ENCODE data around the gene MATN1. TPM values are rescaled to one million over a fixed set of nuclear protein-coding genes. Genes with fewer than 3 reads are reported as not detected.

Gene MATN1
- total RNA-seq, 2 donors from 2014 or later = 1.5 TPM; not detected in 1

DNA sequence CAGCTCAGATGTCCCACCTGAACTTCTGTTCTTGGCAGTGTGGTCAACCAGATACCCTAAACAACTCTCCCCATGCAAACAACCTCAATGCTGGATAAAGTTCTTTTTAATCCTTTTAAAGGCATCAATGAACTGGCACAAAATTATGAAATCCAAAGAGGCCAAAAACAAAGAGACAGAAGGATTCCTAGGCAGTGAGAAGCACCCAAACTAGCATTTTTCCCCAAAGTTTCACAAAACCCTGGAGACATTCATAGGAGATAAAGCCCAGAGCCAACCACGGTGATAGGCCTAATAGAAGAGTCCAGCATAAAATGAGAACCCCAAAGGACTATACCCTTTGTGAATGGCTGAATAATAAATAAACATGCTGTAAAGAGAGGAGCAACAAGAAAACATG, 50.7 kb downstream of the MATN1 start:
- no peaks in the 10 kb centered on the region for H3K27me3 ChIP-seq (replicated peaks; ENCODE audit: insufficient read depth)
- H3K36me3 ChIP-seq = no peaks in the 10 kb centered on the region
- DNase-seq (ENCODE audit: low spot score) (no peak), ATAC-seq (ENCODE audit: insufficient number of reproducible peaks, low FRiP score, low read depth) (no peak)
- H3K27ac ChIP-seq = no peak overlapping the region
- no peaks in the 10 kb centered on the region for H3K9me3 ChIP-seq
- H3K4me1 ChIP-seq (ENCODE audit: control insufficient read depth in 1 of 2, low read depth in 2 of 2) = no peaks in the 10 kb centered on the region
- H3K4me3 ChIP-seq = no peak overlapping the region
- TF ChIP-seq, protein P1, sequence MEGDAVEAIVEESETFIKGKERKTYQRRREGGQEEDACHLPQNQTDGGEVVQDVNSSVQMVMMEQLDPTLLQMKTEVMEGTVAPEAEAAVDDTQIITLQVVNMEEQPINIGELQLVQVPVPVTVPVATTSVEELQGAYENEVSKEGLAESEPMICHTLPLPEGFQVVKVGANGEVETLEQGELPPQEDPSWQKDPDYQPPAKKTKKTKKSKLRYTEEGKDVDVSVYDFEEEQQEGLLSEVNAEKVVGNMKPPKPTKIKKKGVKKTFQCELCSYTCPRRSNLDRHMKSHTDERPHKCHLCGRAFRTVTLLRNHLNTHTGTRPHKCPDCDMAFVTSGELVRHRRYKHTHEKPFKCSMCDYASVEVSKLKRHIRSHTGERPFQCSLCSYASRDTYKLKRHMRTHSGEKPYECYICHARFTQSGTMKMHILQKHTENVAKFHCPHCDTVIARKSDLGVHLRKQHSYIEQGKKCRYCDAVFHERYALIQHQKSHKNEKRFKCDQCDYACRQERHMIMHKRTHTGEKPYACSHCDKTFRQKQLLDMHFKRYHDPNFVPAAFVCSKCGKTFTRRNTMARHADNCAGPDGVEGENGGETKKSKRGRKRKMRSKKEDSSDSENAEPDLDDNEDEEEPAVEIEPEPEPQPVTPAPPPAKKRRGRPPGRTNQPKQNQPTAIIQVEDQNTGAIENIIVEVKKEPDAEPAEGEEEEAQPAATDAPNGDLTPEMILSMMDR (IDR thresholded peaks at IDR 0.05) = no peak

DNA sequence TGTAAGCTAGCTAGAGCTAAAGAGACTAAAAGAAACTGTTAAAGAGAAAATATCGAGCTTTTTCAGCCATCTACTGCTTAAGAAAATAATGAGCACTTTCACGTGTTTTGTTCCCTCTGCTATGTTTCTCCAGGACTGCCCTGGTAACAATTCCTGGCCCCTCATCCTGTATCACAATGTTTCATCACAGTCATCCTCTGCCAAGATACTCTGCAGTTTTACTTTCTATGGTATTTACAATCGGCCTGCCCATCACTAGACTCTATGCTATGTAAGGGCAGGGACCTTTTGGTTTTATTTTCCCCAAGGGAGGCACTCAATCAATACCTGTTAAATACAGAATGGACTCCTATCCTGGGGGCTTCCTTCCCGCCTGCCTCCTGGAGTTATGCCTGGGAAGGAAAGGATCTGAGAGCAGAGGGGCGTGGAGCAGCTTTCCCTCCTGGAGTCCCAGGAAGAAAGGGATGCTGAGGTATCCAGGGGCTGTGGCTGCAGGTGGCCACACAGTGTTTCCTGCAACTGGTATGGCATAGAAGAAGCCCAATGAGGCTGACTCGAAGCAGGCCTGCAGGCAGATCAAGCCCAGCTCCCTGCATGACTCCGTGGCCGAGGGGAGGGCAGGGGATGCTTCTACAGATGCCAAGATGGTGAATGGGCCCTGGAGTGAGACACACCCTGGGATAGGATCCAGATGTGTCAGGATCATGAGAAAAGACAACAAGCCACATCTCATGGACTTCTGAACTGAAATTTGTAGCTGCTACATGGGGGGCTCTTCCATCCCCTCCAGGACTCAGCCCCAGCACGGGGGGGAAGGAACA, 52.9 kb downstream of the MATN1 start:
- H3K27me3 ChIP-seq (replicated peaks; ENCODE audit: insufficient read depth) = no peaks in the 10 kb centered on the region
- ATAC-seq (ENCODE audit: insufficient number of reproducible peaks, low FRiP score, low read depth) (no peak), DNase-seq (ENCODE audit: low spot score) (no peak)
- TF ChIP-seq, protein P1 (IDR thresholded peaks at IDR 0.05) = no peak
- no peak overlapping the region for H3K4me3 ChIP-seq
- no peaks in the 10 kb centered on the region for H3K36me3 ChIP-seq
- no peaks in the 10 kb centered on the region for H3K9me3 ChIP-seq
- H3K4me1 ChIP-seq (ENCODE audit: control insufficient read depth in 1 of 2, low read depth in 2 of 2) = no peaks in the 10 kb centered on the region
- no peak overlapping the region for H3K27ac ChIP-seq

GRCh38 chr1:30668546-30669327, 54.6 kb downstream of the MATN1 start:
- Histone ChIP-seq H3K36me3 (no peaks in the 10 kb centered on the region), H3K27ac (no peak overlapping the region), H3K4me1 (ENCODE audit: control insufficient read depth in 1 of 2, low read depth in 2 of 2) (no peaks in the 10 kb centered on the region), H3K27me3 (replicated peaks; ENCODE audit: insufficient read depth) (no peaks in the 10 kb centered on the region), H3K4me3 (no peak overlapping the region), H3K9me3 (no peaks in the 10 kb centered on the region)
- DNase-seq (ENCODE audit: low spot score) = no peak
- ATAC-seq (ENCODE audit: insufficient number of reproducible peaks, low FRiP score, low read depth) = no peak
- TF ChIP-seq, protein P1 (IDR thresholded peaks at IDR 0.05) = no peak

GRCh38 chr1:30668024-30668423, 55.4 kb downstream of the MATN1 start:
- H3K4me1 ChIP-seq (ENCODE audit: control insufficient read depth in 1 of 2, low read depth in 2 of 2) = no peaks in the 10 kb centered on the region
- TF ChIP-seq, protein P1 (IDR thresholded peaks at IDR 0.05) = no peak
- no peaks in the 10 kb centered on the region for H3K36me3 ChIP-seq
- DNase-seq (ENCODE audit: low spot score) = no peak
- H3K27ac ChIP-seq = no peak overlapping the region
- ATAC-seq (ENCODE audit: insufficient number of reproducible peaks, low FRiP score, low read depth) = no peak
- no peak overlapping the region for H3K4me3 ChIP-seq
- H3K9me3 ChIP-seq = no peaks in the 10 kb centered on the region
- H3K27me3 ChIP-seq (replicated peaks; ENCODE audit: insufficient read depth) = no peaks in the 10 kb centered on the region

DNA sequence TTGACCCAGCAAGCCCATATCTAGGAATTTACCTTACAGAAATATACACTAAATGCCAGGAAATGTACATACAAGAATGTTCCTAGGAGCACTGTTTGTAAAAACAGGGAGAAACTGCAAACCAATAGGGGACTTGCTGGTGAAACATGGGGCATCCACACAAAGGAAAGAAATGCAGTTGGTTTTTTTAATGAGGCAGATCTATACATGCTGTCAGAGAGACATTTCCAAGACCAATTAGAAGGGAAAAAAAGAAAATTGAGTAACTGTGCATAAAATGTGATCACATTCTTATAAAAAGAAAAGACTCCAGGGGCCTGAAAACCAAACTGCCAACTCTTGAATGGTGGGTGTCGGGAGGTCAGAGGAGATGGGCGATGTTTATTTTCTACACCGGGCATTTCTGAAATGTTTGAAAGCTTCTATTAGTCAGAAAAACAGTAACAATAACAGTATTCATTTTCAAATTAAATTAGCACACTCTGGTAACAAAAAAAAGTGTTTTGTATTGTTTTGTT, 56.6 kb downstream of the MATN1 start:
- H3K27me3 ChIP-seq (replicated peaks; ENCODE audit: insufficient read depth) = no peaks in the 10 kb centered on the region
- no peaks in the 10 kb centered on the region for H3K4me1 ChIP-seq (ENCODE audit: control insufficient read depth in 1 of 2, low read depth in 2 of 2)
- H3K36me3 ChIP-seq = no peaks in the 10 kb centered on the region
- TF ChIP-seq, protein P1 (IDR thresholded peaks at IDR 0.05) = no peak
- no peak overlapping the region for H3K27ac ChIP-seq
- DNase-seq (ENCODE audit: low spot score) (no peak), ATAC-seq (ENCODE audit: insufficient number of reproducible peaks, low FRiP score, low read depth) (no peak)
- H3K9me3 ChIP-seq = no peaks in the 10 kb centered on the region
- H3K4me3 ChIP-seq = no peak overlapping the region
